ENCODE data around the gene PER2. TPM values are rescaled to one million over a fixed set of nuclear protein-coding genes. Genes with fewer than 3 reads are reported as not detected.

PER2 gene
- total and polyA plus RNA-seq, 2 of the 4 experiments (the other 2 are of a cell fraction), result 1.7 to 3.2 TPM

DNA sequence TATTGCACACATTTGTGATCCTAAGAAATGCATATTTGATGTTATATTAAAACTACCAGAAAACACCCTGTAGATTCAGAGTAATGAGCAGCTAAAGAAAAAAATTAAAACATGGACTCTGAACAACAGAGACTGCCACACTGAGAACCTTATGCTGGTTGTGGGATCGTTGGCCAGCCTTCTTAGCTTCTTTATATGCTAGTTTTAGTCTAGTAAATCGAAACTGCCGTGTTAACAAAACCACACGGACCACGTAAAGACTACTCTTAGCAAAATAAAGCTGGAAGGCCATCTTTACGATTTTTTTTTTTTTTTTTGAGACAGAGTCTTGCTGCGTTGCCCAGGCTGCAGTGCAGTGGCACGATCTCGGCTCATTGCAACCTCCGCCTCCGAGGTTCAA lies 22.8 kb downstream of the PER2 start:
- no peak overlapping the region for H3K27ac ChIP-seq (ENCODE audit: insufficient read depth, low read length)
- POLR2A ChIA-PET (ENCODE audit: unreplicated experiment), result no interaction called here
- WGBS, 2 experiments (ENCODE audit: extremely low coverage in 2 of 2, insufficient read length in 1 of 2), result 91% methylated on average over 4 of the region's 11 CpGs; no CpG with 5 or more reads in 1 of the 2 experiments
- no peak overlapping the region for H3K4me3 ChIP-seq (ENCODE audit: insufficient read depth, low read depth, low read length)
- no peak overlapping the region for H2AK5ac ChIP-seq (ENCODE audit: low read depth, low read length)
- TF ChIP-seq RAD21 (IDR thresholded peaks at IDR 0.05; ENCODE audit: low read length) (no peak), CEBPB (IDR thresholded peaks at IDR 0.05; ENCODE audit: low read depth, low read length) (no peak), FOS (IDR thresholded peaks at IDR 0.05; ENCODE audit: low read depth, low read length) (no peak), BHLHE40 (IDR thresholded peaks at IDR 0.05; ENCODE audit: low read depth, low read length) (no peak), NFE2L2 (IDR thresholded peaks at IDR 0.05; ENCODE audit: low read depth, low read length) (no peak)
- TF ChIP-seq, protein P1, sequence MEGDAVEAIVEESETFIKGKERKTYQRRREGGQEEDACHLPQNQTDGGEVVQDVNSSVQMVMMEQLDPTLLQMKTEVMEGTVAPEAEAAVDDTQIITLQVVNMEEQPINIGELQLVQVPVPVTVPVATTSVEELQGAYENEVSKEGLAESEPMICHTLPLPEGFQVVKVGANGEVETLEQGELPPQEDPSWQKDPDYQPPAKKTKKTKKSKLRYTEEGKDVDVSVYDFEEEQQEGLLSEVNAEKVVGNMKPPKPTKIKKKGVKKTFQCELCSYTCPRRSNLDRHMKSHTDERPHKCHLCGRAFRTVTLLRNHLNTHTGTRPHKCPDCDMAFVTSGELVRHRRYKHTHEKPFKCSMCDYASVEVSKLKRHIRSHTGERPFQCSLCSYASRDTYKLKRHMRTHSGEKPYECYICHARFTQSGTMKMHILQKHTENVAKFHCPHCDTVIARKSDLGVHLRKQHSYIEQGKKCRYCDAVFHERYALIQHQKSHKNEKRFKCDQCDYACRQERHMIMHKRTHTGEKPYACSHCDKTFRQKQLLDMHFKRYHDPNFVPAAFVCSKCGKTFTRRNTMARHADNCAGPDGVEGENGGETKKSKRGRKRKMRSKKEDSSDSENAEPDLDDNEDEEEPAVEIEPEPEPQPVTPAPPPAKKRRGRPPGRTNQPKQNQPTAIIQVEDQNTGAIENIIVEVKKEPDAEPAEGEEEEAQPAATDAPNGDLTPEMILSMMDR (conservative IDR thresholded peaks at IDR 0.05; ENCODE audit: low read depth, low read length), result no peak
- H3K9me1 ChIP-seq (ENCODE audit: insufficient read depth, low read length), result peaks cover 6% of the 10 kb centered on the region; the same call in 1 of the 2 replicates
- no peaks in the 10 kb centered on the region for H3K79me1 ChIP-seq (ENCODE audit: low read depth in 1 of 2, low read length in 2 of 2)
- no peak overlapping the region for H4K5ac ChIP-seq (ENCODE audit: low read depth, low read length)
- H3K4ac ChIP-seq (ENCODE audit: low read depth, low read length), result no peak overlapping the region
- no peaks in the 10 kb centered on the region for H4K20me1 ChIP-seq (ENCODE audit: insufficient read depth, low read length)
- no peak overlapping the region for H4K8ac ChIP-seq (ENCODE audit: low read depth in 2 of 2, low read length in 2 of 2)
- no peak overlapping the region for H2BK15ac ChIP-seq (ENCODE audit: low read depth, low read length)
- no peaks in the 10 kb centered on the region for H3K9me3 ChIP-seq (ENCODE audit: control insufficient read depth, insufficient read depth, low read length)
- in situ Hi-C loops (cut with MboI; ENCODE audit: low sequenced_read_pairs) (no loop called here), intact Hi-C loops (cut with micrococcal nuclease) (loop anchor here (10.0 kb wide), 1 partner anchor 491 kb away; no protein-coding TSS in a partner anchor), dilution Hi-C loops (cut with HindIII; ENCODE audit: low sequenced_read_pairs, unreplicated experiment) (no loop called here)
- no peak overlapping the region for H2AK9ac ChIP-seq (replicated peaks; ENCODE audit: low read depth, low read length, poor library complexity)
- no peak overlapping the region for H3K4me2 ChIP-seq (ENCODE audit: low read depth, low read length)
- no peak overlapping the region for H2BK120ac ChIP-seq (ENCODE audit: low read depth, low read length)
- H3K9ac ChIP-seq (ENCODE audit: low read depth, low read length), result no peak overlapping the region
- no peaks in the 10 kb centered on the region for H3K27me3 ChIP-seq (ENCODE audit: control insufficient read depth, insufficient read depth, low read length)
- no peak overlapping the region for H3K56ac ChIP-seq (ENCODE audit: extremely low read depth, insufficient read depth, low read length)
- H3K36me3 ChIP-seq (ENCODE audit: control insufficient read depth, insufficient read depth, low read length), result peaks cover 10% of the 10 kb centered on the region
- DNase-seq, result no peak
- peaks cover 7% of the 10 kb centered on the region; the same call in 1 of the 2 replicates for H3K4me1 ChIP-seq (ENCODE audit: control insufficient read depth, insufficient read depth, low read length)
- ATAC-seq (ENCODE audit: low read depth), result no peak
- H3K14ac ChIP-seq (replicated peaks; ENCODE audit: low read depth, low read length), result no peak overlapping the region
- H3K23ac ChIP-seq (ENCODE audit: low read depth, low read length), result no peak overlapping the region
- H2BK20ac ChIP-seq (ENCODE audit: low read depth, low read length), result no peak overlapping the region
- no peak overlapping the region for H3K18ac ChIP-seq (ENCODE audit: low read depth, low read length)
- no TSS peak for BruUV-seq (replicated peaks)
- H2AFZ ChIP-seq (replicated peaks; ENCODE audit: low read length, poor library complexity), result no peak overlapping the region
- CTCF ChIA-PET, result interaction anchor here (0.6 to 0.8 kb wide), 2 partner anchors 20 to 407 kb away, joined by 4 to 6 read pairs; no protein-coding TSS in a partner anchor
- no peak overlapping the region for H4K91ac ChIP-seq (ENCODE audit: insufficient read depth, low read depth, low read length)
- no peak overlapping the region for H2BK5ac ChIP-seq (ENCODE audit: low read depth, low read length, poor library complexity, severe bottlenecking)

All from IMR-90 (cell line).